HG02973 (cell line): ENCODE measurements around the gene SLFN14.
"Not testable (repeated sequence)": the region's sequence is repeated elsewhere in the genome, so short reads cannot be mapped to it uniquely, and the experiment has no call there.

ENCODE experiments used
- ATAC-seq: cut with Tn5 transposase; IDR thresholded peaks from one replicate; pipeline ENCODE4 v1.9.1; 2021; ENCODE audit warnings: moderate library complexity; ENCODE audit not compliant: unreplicated experiment

SLFN14 gene

DNA sequence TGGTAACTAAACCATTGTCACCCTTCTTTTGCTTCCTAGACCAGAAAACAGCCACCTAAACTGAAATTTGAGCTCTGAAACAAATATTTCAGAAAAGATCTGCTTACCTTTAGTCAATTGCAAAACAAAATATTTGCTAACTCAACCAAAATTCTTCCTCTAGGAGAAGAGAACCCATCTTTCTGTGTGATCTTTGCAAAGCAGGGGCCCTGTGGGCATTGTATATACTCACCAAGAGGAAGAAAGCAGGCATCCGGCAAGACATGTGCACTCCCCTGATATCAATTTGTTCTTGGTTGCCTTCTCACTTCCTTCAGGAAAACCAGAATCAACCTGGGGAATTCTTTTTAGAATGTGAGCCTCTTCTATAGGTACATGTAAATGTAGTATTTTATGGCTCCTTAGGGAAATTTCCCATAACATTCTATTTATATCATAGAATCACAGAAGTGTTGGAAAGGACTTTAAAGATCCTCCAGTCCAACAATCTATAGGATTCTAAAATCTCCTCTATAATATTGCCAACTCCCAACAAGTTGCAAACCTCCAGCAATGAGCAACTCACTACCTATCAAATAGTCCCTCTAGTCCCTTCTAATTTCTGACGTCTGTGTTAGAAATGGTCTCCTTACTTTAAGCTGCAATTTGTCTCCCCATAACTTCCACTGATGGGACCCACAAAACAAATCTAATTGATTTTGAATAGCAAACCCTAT lies 966 bp downstream of the SLFN14 start:
- no peak for ATAC-seq

DNA sequence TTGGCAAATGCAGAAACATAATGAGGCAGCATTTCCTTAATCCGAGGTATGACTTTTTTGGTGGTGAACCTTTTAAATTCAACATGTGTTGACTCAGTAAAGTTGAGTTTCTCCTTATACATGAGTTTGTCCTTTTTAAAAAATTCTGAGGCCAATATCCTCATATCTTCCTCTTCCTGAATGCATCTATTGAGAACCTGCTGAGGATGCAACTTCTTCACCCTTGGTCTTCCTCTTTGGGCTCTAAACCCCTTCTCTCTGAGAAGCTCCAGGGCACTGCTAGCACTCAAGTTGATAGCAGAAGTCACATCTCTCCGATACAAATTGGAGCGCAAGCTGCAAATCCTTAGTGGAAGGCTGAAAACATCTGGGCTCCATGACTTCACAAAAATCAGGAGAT lies 3.3 kb downstream of the SLFN14 start:
- no peak for ATAC-seq

- ATAC-seq = no peak
Measured at GRCh38 chr17:35555691-35556090, 4.9 kb downstream of the SLFN14 start.

DNA sequence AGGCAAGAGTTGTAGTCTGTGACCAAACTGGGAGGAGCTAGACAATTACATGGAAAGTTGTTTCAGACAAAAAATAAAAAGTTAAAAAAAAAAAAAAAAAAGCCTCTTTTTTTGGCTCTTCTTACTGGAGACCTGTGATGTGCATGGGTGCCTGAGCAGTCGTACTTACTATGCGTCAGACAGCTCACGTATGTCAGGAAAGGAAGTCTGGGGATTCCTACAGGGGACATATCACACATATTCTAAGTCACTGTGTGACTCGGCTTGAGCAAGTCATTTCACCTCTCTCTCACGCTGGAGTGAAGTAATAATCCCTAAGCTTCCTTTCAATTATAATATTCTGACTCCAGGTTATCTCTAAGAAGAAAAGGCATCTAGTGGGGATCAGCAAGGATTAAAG lies 6.0 kb downstream of the SLFN14 start:
- ATAC-seq = no peak

DNA sequence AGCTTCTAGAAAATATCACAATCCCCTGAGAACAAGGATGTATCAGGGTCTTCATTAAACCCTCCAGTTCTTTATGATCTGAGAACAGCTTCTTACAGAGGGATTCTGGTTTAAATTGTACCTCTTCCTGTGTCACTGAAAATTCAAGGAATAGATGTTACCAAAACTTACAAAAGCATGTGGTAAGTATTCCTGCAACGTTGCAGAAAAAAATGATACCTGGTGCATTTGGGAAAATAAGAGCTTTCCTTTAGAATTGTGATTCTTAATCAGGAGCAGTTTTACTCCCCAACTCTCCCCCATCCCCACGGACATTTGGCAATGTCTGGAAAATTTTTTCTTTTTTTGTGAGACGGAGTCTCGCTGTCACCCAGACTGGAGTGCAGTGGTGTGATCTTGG lies 7.3 kb downstream of the SLFN14 start:
- ATAC-seq = no peak

DNA sequence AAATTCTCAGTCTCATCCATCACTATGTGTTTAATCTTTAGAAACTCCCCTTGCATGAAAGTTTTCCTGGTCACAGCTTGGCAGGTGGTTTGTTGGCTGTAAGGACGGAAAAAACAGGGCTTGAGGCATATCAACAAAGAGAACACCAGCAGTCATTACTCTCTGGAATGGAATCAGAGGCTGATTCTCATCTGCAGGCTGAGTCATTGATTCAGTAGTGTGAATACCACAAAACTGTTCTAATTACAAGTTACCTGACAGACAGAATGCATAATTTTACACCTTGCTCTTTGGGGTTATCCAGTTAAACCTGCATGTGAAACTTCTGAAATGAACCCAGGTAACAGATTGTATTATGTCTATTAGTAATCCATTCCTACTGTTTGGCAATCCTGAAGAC lies 11.6 kb downstream of the SLFN14 start:
- no peak for ATAC-seq

DNA sequence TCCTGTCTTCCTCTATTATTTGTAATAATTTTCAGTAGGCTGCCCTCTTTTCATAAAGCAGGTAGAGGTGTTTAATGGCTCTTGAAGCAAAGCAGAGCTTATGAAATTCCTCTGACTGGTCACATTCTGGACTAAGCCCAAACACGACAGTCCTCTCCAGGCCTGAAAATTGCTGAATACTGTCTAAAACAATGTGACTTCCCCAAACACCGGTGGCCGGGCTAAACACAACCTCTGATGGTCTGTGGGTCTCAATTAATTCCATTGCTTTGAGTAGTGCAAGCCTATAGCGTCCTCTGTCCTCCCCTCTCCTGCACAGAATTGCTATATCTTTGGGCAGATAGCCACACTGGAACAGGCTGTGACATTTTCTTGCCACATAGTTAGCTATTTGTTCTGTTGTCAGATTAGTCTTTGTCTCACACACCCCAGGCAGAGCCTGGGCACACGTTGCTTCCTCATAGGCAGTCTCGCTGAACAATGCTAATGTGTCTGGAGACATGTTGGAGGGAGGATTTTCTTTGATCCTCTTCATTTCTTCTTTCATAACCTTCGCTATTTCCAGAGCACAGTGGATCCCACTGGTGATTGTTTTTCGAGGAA lies 12.3 kb downstream of the SLFN14 start:
- no peak for ATAC-seq

- no peak for ATAC-seq
Measured at GRCh38 chr17:35546487-35546886, 14.1 kb downstream of the SLFN14 start.

DNA sequence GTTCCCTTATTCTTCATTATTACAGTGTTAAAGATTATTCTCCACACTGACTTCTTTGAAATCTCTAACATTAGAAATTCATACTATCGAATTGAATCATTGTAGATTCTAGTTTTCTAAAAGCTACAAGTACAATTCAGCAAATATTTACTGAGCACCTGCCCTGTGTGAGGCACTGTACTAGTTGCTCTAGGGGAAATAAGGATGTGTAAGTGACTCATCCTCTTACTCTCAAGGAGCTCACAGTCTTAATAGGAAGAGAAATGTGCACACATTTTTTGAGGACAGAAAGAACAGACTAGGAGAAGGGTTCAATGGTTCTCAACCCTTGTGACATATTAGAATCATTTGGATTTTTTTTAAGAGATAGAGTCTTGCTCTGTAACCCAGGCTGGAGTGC lies 15.5 kb downstream of the SLFN14 start:
- ATAC-seq = no peak

DNA sequence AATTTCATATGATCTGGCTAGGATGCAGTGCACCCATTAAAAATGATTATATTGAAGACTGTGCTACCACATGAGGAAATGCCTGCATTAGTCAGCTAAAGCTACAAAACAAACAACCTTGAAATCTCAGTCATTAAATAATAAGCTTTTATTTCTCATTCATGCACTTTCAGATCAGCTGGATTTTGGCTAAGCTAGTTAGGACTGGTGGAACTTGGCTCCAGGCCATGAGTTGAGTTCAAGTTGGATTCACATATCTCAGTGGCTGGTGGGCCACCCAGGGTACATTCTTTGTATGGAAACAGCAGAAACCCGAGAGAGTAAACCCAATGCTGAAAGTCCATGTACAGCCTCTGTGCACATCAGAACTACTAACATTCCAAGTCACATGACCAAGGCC lies 16.8 kb downstream of the SLFN14 start:
- ATAC-seq = no peak

GRCh38 chr17:35542990-35543389 lies 17.6 kb downstream of the SLFN14 start:
- no peak for ATAC-seq

DNA sequence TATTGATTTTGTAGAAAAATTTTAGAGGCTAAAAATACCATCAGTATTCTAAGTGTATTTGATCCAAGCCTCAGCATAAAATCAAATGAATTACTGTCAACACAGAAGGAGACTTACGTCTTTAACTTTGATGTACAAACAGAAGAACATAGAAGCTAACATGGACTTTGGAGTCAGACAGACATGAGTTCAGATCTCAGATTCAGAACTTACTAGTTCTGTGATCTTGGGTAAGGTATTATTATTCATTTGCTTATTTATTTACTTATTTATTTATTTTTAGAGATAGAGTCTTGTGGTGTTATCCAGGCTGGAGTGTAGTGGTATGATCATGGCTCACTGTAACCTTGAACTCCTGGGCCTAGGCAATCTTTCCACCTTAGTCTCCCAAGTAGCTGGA lies 19.2 kb downstream of the SLFN14 start:
- no peak for ATAC-seq

DNA sequence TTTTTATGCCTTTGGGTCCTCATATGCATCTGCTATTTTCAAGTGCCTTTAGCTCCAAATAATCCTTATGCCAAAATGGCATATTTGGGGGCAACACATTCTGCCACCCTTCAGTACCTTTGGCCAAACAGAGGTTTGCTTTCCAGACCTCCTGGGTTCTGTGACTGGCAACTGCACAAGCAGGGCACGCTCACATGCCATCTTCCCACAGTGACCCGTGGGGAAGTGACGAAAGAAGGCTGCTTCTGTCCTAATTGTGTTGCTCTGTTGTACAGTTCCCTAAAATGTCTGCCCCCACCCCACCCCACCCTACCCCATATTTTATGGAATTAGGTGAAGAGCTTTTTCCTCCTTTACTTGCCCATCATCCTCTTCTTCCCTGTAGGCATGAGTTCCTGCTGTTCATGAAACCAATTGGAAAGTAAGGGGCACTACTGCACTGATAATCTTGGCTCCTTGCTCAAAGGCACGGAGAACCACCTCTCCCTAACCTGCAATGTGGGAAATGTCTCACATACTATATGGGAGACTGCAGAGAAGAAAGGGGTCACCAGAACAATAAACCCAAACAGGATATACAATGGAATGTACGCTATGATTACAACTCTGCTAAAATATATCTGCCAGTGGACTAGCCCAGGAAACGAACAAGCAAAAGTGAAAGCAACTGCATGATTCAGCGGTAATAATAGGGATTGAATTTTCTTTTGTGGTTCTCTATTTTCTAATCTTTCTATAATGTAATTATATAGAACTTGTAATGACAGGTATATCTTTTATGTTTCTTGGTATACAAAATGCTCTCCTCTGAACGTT lies 19.8 kb downstream of the SLFN14 start:
- no peak for ATAC-seq

- ATAC-seq = no peak
Measured at GRCh38 chr17:35539659-35540026, 21.0 kb downstream of the SLFN14 start.

DNA sequence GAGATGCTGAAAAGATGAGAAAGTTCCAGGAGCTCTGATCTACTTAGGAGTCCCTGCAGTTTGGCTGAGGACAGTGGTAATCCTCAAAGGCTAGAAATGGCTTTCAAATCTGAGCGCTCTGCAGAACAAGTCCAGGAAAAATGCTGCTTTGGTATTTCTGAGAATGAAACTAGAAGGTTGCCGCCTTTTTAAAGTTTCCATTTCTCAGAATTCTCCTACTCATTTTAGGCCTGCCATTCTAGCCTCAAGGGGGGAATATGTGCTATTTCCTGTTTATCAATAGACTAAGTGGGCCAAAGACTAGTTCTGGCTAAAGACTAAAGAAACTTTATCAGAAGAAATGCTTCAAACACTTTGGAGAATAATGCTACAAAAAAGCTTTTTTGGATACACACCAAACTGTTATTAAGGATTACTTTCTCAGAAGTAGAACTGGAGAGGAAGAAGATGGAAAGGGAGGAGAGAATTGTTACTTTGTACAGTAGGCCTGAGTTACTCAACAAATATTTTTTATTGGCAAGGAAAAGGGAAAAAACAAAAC lies 22.9 kb downstream of the SLFN14 start, which contains the start of gene SLFN12L:
SLFN12L (minus strand) TSS at position 78 of the 541 bp plus-strand sequence. CDS start 15,314 bp downstream, outside the sequence.
- no peak for ATAC-seq

GRCh38 chr17:35536664-35537171 lies 23.9 kb downstream of the SLFN14 start:
- no peak for ATAC-seq

DNA sequence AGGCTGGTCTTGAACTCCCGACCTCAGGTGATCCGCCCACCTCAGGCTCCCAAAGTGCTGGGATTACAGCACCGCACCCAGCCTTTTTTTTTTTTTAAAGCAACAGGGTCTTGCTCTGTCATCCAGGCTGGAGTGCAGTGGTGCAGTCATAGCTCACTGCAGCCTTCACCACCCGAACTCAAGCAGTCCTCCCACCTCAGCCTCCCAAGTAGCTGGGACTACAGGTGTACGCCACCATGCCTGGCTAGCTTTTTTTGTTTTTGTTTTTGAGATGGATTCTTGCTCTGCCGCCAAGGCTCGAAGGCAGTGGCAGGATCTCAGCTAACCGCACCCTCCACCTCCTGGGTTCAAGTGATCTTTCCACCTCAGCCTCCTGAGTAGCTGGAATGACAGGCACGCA lies 25.2 kb downstream of the SLFN14 start:
- ATAC-seq = not testable (repeated sequence)

GRCh38 chr17:35534576-35535093 lies 26.0 kb downstream of the SLFN14 start:
- ATAC-seq = no peak

DNA sequence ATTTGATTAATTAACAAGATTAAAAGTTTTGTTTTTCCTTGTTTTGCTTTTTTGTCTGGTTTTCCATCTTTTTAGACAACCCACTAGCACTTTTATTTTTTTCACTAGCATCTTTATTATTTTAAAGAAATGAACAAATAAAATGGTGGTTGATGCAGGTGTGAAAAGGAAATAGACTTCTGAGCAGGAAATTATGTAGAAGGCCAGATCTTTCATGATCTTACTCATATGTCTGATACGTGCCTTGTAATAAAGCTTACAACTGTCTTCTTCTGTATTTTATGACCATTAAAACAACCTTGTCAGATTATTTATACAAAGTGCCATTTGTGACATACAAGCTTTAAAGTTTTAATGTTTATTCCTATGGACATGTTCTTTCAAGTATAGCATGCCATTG lies 29.5 kb downstream of the SLFN14 start:
- ATAC-seq = no peak

GRCh38 chr17:35529866-35530265 lies 30.8 kb downstream of the SLFN14 start:
- ATAC-seq = no peak

DNA sequence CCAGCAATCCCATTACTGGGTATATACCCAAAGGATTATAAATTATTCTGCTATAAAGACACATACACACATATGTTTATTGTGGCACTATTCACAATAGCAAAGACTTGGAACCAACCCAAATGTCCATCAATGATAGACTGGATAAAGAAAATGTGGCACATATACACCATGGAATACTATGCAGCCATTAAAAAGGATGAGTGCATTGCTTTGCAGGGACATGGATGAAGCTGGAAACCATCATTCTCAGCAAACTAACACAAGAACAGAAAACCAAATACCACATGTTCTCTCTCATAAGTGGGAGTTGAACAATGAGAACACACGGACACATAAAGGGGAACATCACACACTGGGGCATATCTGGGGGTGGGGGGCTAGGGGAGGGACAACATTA lies 31.3 kb downstream of the SLFN14 start:
- ATAC-seq = not testable (repeated sequence)
